ENCODE data around the gene SPON1.

DNA sequence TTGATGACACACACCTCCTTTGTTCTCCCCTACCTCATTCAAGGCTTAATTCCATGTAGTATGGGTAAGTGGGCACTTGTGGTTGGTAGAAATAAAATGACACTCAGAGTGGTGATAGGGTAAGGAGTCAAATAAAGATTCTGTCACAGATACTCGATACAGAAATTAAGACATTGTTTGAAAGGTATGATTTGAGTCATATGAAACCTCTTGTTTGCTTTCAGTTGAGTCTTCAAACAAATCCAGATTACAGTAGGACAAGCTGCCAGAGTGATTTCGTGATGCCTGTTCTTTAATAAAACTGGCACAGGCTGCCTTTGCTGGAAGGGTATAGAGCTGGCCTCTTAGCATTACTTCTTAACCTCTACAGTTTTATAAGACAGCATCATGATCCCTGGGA is 182.4 kb downstream of the SPON1 start:
- TF ChIP-seq CTCF (IDR thresholded peaks at IDR 0.05) (no peak), ZFX (IDR thresholded peaks at IDR 0.05; ENCODE audit: borderline replicate concordance) (no peak)
